ENCODE data around the gene PREX1.
A peak's percentile ranks its signal among the peaks of the same experiment; 100 is the strongest.
"Not testable (repeated sequence)": the region's sequence is repeated elsewhere in the genome, so short reads cannot be mapped to it uniquely, and the experiment has no call there.

Gene PREX1

DNA sequence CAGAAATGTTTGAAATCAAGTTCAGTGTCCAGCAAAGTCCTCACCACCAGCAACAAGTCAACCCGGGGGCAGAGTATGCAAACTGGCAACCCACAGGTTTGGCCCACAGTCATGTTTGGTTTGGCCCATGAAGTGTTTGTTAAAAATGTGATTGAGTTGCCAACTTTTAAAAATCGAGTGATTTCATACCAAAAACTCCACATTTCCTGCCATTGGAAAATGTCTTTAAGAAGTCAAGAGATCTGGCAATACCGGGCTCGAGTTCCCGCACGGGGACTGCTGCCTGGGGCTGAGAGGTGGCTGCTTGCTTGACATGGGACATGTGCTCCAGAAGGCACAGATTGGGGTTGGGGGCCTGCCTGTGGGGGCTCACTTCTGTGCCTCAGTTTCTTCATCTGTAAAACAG lies 36.1 kb downstream of the PREX1 start:
- DNase-seq: no peak

DNA sequence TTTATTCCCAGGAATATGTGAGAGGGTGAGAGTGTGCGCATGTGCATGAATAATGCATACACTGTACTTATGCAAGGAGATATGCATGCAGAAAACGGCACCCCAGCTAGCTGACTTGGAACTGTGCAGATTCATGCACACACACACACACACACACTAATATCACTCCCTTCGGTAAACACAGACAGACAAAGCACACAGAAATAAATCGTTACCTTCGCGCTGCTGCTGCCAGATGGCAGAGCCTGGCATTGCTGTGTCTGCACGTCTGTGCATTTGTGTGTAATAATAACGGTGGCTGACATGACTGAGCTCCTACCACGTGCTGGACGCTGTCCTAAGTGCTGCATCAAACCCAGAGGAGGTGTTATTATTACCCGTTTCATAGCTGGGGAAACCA lies 36.8 kb downstream of the PREX1 start:
- no peak for DNase-seq

DNA sequence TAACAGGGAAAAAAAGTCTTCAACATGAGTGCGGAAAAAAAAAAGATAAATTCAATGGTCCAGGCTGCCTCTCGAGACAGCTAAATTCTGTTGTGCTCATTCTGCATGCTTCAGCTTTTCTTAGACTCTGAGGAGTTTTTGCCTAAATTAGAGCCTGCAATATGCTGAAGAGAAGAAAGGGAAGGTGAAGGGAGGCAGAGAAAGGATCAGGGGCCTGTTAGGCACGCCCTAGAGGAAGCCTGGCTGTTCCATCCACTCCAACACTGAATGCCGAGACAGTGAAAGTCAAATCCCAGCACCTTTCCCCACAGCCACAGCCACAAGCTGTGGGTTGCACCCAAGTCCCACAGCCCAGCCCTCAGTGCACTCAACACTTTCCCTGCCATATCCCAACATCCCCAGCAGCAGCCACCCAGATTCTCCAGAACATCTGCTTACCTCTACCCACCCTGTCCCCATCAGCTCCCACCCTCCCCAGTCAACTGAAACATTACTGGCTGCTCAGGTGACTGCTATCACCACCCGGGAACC lies 37.3 kb downstream of the PREX1 start:
- DNase-seq: no peak

DNA sequence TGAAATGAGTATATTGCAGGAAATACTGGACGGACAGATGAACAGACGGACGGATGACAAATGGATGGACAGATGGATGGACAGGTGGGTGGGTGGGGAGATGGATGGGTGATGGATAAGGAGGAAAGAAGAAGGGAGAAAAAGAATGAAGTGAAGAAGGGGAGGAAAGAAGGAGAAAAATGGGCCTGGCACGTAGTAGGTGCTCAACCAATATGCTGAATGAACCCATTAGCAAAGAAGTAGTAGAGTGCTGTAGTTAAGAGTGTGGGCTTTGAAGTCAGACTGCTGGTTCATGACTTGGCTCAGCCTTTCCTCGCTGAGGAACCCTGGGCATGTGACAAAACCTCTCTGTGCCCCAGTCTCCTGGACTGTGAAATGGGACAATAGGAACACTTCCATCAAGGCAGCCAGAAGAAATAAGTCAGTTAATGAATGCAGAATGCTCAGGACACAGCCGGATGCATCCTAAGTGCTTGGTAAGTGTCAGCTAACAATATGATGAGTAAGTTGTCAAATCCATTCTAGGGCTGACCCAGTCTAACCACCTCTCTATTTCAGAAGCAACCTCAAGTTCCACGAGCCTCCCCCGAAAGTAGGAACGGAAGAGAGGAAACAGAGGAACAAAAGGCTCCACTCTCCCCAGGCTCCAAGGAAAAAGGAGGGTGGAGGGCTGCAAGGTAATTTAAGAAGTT lies 37.9 kb downstream of the PREX1 start:
- no peak for DNase-seq

DNA sequence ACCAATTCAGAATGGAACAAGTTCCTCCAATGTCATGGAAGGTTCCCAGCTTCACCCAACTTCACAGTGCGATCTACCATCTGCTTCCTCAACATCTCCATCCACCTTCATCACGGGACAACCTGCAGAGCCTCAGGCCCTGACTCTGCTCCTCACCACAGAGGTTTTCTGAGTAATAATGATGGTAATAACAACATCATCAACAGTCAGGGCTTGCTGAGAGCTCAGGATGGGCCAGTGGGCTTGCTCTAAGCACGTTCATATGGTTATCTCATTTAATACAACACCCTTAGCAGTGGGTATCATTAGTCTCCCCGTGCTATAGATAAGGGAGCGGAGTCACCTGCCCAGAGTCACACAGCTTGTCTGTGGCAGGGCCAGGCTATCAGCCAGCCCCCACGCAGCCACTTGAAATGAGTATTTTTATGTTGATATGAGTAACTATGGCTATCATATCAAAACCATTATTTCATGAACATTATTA lies 38.6 kb downstream of the PREX1 start:
- no peak for DNase-seq

DNA sequence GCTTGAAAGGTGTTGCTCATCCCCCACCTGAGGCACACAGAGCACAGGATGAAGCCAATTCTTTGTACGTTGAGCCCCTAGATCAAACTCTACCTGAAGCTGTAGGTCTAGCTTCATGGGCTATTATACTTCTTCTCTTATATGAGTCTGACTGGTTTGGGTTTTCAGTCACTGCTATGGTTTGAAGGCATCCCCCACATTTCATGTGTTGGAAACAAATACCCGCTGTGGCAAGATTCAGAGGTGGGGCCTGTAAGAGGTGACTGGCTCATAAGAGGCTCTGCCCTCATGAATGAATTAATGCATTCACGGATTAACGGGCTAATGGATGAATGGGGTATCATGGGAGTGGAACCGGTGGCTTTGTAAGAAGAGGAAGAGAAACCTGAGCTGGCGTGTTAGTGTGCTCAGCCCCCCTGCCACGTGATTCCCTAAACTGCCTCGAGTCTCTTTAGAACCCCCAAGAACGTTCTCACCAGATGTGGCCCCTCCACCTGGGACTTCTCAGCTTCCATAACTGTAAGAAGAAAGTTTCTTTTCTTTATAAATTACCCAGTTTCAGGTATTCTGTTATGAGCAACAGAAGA lies 39.2 kb downstream of the PREX1 start:
- no peak for DNase-seq

DNA sequence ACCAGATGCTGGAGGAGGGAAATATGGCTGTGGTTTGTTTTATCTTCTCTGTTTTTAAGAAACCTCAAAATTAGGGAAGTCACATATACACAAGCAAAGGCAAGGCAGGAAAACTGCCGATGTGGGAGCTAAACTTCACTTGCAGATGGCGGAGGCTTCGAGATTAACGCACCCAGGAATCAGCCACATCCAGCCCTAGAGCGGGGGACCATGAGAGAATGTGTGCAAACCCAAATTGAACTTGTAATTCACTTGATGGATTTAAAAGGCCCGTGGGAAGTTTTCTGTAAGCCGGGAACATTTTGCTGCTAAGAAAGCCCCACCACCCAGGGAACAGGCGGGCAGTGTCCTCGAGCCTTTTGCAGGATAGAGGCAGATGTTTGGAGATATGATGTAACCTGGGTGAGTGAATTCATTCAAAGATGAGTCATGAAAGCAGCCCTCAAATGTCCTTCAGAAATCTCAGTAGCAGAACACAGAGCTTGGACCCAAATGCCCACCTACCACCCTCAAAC lies 39.9 kb downstream of the PREX1 start:
- no peak for DNase-seq

DNA sequence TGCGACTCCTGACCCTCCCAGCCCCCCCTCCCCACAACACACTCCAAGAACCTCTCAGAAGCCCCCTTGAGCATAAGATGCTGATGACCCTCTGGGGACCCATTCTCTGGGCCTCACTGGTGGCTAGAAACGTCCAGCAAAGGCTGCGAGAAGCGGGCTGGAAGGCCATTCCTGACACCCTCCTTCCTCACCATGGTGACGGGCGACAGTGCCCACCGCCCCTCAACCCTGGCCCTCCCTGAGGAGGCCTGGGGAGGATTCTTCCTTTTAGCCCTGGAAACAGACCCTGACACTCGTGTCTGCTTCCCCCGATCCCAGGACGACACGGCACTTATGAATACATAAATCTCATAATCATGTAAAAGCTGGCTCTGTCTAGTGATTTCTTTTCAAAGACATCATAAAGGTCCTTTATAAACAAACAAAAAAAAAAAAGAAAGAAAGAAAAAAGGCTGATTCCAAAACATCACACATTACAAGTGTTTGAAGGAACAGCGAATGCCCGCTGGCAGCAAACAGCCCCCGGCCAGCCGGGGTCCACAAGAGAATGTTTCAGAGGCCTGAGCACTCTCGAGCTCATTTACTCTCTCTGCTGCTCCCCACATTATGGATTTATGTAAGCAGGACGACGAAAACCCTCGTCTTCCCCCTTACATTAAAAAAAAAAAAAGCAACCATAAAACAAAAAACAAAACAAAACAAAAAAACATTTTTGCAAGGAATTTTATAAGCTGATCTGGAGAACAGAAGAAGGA lies 40.7 kb downstream of the PREX1 start:
- DNase-seq: no peak

DNA sequence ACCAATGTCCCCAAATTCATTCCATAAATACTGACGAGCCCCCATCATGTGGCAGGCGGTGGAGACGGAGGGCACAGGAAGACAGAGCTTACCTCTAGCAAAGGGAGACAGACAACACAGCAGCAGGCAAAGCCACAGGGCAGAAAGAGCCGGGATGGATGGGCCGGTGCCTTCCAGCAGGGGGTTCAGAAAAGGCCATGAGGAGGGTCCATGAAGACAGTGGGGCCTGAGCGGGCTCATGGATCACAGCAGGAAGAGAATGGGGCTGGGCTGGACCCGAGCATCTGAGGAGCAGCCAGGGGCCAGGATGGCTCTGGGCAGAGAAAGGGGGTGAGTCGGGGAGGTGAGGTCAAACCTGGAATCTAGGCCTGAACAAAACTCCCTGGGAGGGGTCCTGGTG lies 42.0 kb downstream of the PREX1 start:
- DNase-seq: no peak

DNA sequence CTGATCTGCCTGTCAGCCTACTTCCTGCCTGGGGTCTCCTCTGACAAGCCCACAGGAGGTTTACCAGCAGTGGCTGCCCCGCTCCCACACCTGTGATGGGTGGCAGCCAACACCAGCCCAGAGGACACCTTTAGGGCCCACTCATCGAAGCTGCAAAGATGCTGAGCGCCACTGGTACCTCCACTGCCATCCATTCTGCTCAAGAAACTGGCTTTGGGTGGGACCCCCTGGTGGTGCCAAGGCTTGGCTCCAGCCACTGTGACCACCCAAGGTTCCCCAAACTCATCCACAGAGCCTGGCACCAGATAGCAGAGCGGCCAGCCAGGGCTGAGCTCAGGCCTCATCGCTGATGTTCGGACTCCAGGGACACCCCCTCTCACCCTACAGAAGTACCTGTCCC lies 42.5 kb downstream of the PREX1 start:
- no peak for DNase-seq

DNA sequence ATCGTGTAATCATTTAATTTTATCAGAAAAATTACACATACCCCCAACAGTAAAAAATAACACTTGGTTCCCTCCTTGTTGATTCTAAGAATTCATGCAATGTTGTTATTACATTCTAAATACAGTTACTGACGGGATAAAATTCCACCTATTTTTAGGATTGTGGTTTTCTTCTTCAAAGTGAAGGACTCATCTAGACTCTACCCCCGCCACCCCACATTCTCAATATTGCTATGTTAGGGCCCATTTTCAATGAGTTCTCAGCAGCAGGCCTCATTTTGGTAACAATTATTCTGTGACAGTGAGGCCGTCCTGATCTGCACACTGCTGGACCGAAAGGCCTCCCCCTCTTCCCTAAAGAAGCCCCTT lies 43.5 kb downstream of the PREX1 start:
- DNase-seq: no peak

DNA sequence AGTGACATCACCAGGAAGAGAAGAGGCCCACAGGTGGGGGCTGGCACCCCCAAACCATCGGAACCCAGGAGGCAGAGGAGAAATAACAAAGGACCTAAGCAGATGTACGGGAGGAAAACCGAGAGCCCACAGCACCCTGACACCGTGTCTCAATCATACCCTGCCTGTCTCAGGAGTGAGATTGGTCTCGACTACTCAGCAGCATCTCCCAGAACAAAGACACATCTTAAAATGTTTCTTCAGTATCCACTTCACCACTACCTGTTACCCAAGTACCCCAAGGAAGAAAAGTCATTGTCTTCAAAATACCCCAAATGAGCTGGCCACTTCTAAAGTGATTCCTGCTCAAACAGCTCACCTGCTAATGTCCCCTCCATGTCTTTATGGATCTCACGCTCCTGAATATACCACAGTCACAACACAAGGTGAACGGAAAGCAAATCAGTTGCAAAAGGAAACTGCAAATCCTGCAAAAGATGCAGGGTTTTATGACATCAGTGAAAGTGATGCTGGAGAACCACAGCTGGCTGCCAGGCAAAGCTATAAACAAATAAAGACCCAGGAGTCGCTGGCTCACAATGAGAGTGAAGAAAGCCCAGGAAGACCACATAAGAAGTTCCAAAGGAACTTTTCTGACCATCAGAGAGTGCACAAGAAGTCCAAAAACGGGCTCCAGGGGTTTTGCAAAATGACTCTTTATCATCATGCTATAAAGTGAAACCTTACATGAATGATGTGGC lies 44.1 kb downstream of the PREX1 start:
- DNase-seq: peak; percentile 62

DNA sequence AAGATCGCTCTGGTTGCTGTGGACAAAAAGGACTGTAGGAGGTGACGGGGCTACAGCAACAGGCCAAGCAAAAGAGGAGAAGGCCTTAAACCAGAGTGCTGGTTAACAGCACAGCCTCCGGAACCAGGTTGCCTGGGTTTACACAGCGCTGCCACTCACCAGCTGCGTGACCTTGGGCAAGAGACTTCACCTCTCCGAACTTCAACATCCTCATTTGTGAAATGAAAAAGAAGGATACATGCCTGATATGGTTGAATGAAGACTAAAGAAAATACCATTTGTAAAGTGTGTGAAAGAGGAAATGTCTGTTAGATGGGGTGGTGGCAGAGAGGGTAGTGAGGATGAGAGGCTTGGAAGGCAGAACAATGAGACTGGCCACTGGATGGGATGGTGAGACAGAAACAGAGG lies 44.9 kb downstream of the PREX1 start:
- no peak for DNase-seq

DNA sequence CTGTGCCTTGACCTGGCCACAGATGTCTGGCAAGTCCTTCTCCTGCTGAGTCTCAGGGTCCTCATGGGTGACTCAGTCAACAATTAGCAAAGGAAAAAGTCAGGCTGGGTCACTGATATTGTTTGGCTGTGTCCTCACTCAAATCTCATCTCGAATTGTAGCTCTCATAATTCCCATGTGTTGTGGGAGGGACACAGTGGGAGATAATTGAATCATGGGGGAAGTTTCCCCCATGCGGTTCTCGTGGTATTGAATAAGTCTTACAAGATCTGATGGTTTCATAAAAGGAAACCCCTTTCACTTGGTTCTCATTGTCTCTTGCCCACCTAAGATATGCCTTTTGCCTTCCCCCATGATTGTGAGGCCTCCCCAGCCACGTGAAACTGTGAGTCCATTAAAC lies 45.7 kb downstream of the PREX1 start:
- DNase-seq: no peak

DNA sequence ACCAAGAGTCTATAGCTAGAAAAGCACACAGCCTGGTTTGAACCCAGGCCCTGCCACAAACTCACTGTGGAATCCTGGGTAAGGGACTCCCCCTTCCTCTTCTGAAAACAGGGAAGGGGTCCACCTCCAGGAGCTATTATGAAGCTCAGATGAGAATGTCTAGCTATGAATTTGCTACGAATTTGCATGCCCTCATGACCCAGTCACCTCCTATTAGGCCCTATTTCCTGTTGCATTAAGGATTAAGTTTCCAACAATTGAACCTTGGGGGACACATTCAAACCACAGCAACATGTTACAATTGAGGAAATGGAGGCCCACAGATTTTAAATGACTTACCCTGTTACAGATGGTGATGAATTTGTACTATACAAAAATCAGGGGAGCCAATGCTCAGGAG lies 46.2 kb downstream of the PREX1 start:
- no peak for DNase-seq

DNA sequence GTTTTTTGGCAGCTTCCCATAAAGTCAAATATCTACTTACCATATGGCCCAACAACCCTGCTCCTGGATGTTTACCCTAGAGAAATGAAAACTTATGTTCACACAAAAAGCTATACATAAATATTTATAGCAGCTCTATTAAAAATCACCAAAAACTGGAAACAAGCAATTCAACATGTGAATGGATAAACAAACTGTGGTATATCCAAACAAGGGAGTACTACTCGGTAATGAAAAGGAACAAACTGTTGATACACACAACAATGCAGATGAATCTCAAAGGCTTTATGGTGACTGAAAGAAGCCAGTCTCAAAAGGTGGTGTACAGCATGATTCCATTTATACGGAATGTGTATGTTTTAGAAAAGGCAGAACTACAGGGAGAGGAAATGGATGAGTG lies 48.4 kb downstream of the PREX1 start:
- no peak for DNase-seq

DNA sequence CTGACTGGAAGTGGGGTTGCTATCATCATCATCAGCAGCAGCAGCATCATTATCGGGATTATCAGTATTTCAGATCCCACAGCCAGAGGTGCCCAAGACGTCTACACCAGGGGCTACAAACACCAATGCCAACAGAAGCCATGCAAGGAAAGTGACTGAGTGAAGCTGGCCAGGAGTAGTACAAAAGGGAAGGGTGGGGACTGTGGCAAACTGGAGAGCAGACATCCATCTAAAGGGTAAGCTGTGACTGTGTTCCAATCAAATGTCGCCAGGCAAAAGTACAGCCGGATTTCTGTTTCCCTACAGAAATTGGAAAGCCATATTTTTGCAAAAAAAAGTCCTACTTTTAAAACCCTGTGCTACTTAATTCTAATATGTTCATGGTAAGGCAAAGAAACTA lies 50.0 kb downstream of the PREX1 start:
- DNase-seq: no peak

DNA sequence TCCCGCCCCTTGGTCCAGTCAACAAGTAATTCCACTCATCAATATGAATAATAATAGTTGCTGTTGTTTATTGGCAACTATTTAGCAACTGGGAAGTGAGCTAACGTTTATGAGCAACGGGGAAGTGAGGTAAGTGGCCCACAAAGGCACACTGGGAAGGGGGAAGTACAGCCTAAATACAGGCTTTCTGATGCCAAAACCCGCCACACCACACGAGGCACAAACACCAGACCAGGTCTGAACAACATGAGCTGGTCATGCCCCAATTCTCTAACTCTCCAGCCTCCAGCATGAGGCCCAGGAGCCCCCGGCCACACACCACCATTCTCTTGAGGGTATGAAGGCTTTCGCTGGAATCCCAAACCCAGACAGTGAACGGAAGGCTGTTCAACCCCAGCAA lies 50.8 kb downstream of the PREX1 start:
- DNase-seq: no peak

DNA sequence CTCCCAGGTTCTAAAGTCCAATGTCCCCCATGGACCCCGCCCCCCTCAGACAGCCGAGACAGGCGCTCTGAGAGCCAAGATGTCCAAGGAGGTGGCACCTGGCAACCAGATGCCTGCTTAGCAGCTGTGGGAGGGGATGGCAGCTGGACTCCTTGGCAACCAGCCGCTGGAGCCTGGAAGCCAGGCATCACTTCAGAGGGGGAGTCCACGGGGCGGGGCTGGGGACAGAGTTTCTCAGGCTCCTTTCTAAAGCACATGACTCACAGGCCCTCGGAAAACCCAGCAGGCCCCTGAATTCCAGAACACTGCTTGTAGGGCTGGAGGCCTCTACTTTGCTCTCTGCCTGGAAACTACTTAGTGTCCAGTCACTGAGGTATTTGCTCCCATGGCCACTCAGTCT lies 51.5 kb downstream of the PREX1 start:
- DNase-seq: no peak

DNA sequence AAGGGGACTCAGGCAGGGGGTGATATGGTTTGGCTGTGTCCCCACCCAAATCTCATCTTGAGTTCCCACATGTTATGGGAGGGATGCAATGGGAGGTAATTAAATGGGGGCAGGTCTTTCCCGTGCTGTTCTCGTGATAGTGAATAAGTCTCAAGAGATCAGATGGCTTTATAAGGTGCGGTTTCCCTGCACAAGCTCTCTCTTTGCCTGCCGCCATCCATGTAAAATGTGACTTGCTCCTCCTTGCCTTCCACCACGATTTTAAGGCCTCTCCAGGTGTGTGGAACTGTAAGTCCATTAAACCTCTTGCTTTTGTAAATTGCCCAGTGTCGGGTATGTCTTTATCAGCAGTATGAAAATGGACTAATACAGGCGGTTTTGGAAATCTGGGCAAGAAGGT lies 52.3 kb downstream of the PREX1 start:
- DNase-seq: not testable (repeated sequence)

DNA sequence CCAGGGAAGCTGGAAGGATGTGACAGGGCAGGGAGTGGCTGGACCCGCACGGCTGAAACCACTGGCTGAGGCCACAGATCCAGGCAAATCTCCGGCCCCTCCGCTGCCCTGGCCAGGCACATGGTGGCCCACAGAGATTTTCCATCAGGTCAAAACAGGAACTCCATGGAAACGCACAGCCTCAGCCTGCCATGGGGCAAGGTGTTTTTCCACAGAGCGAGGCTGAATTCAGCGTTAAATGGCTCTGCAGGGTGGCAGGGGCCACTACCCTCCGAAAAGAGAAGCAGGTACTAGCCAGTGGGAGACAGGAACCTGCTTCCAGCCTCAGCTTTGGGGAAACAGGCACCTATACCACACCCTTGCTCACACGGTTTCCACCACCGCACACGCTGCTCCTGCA lies 53.1 kb downstream of the PREX1 start:
- no peak for DNase-seq

DNA sequence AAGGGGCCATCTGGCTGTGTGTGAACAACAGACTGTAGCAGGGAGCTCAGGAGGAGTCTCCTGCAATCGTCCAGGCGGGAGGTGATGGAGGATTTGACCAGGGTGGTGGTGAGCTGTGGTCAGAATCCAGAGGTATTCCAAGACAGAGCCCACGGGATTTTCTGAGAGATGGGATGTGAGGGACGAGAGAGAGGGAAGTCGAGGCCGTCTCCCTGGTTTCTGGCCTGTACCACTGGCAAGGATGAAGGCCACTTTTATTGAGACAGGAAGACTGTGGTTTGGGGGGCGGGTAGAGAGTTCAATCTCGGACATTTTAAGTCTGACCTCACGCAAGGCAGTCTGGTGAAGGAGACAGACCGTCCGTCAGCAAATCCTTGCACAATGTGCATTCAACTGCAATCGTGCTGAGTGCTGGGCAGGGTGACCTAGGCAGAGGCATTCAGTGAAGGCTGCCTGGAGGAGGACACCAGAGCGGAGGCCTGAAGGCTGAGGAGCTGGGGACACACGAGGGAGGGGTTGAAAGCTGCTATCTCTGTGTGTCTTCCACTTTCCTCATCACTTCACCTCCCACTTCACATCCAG lies 53.9 kb downstream of the PREX1 start:
- no peak for DNase-seq
